WI38 (cell line): ENCODE data around the gene UFSP1.

Source experiments
- H3K4me3 ChIP-seq: 2 replicates; pipeline ENCODE4 v1.5.1; 2011; ENCODE audit warnings: low read depth, mild to moderate bottlenecking, control low read depth, low read length
- TF ChIP-seq, protein P1 (sequence below): IDR thresholded peaks from 2 replicates; pipeline ENCODE4 v1.5.1; 2012; ENCODE audit warnings: low read depth, mild to moderate bottlenecking, control low read depth, low read length

UFSP1 gene

DNA sequence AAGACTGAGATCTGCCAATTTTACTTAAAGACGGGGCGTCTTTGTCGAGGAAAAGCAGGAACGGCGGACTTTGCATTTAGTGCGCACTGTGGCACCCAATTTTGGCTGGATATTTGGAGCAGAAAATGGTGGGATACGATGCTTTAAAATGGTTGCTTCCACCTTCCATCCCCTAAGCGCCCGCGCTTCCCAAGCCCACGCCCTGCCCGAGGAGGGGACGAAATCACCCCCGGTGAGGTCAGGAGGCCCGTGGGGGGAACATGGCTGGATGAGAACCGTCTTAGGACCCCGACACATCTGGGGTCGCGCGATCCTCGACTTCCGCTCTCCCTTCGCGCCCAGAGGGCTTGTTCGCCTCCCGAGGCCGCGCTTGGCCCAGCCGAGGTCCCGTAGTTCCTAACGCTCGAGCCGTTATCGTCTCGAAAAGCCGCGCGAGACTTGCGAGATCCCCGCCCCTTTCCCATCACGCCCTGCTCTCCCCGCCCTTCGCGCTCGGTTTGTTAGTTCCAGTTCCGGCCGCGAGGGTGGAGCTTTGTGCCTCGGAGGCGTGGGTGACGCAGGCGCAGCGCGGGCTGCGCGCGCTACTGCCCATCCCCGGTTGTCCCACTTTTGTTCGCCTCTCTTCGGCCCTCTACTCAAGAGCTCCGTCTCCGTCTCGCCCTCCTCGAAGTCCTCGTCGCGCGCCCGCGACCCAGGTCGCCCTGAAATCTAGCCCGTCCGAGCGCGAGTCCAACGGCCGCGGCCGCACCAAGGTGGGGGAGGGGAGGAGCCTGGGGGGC is 14.7 kb downstream of the UFSP1 start, which contains the start of gene SRRT:
SRRT (plus strand) TSS at position 527 of the 779 bp plus-strand sequence. CDS start 488 bp downstream, outside the sequence.
- TF ChIP-seq, protein P1, sequence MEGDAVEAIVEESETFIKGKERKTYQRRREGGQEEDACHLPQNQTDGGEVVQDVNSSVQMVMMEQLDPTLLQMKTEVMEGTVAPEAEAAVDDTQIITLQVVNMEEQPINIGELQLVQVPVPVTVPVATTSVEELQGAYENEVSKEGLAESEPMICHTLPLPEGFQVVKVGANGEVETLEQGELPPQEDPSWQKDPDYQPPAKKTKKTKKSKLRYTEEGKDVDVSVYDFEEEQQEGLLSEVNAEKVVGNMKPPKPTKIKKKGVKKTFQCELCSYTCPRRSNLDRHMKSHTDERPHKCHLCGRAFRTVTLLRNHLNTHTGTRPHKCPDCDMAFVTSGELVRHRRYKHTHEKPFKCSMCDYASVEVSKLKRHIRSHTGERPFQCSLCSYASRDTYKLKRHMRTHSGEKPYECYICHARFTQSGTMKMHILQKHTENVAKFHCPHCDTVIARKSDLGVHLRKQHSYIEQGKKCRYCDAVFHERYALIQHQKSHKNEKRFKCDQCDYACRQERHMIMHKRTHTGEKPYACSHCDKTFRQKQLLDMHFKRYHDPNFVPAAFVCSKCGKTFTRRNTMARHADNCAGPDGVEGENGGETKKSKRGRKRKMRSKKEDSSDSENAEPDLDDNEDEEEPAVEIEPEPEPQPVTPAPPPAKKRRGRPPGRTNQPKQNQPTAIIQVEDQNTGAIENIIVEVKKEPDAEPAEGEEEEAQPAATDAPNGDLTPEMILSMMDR: no peak
- H3K4me3 ChIP-seq: peak within 1 kb of the TSS; percentile 93

DNA sequence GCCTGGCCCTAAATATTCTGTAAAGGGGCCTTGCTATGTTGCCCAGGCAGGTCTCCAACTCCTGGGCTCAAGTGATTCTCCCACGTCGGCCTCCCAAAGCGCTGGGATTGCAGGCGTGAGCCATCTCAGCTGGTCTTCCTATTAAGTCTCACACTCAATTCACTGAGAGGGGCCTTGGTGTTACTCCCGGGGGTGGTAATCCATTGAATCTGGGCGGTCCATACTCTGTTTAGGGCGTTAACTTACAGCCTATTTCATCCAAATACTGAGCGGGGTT is 15.3 kb downstream of the UFSP1 start:
- H3K4me3 ChIP-seq: peak overlapping the region; percentile 93
- TF ChIP-seq, protein P1: no peak

DNA sequence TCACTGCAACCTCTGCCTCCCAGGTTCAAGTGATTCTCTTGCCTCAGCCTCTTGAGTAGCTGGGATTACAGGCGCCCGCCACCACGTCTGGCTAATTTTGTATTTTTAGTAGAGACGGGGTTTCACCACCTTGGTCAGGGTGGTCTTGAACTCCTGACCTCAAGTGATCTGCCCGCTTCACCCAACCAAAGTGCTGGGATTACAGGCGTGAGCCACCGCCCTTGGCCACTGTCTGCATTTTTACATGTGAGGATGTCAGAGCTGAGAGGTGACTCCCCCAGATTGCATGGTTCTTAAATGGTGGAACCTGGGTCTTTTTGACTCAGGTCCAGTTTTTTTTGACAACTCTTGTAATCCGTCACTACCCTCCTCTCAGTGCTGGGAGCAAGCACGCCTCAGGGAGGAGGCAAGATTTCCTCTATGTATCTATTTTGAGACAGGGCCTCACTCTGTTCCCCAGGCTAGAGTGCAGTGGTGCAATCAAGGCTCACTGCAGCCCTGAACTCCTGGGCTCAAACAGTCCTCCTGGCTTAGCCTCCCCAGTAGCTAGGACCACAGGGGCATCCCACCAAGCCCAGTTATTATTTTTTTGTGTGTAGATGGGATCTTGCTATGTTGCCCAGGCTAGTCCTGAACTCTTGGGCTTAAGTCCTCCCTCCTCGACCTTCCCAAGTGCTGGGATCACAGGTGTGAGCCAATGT is 15.8 kb downstream of the UFSP1 start:
- TF ChIP-seq, protein P1: no peak
- no peak overlapping the region; the same call in 1 of the 2 replicates for H3K4me3 ChIP-seq

DNA sequence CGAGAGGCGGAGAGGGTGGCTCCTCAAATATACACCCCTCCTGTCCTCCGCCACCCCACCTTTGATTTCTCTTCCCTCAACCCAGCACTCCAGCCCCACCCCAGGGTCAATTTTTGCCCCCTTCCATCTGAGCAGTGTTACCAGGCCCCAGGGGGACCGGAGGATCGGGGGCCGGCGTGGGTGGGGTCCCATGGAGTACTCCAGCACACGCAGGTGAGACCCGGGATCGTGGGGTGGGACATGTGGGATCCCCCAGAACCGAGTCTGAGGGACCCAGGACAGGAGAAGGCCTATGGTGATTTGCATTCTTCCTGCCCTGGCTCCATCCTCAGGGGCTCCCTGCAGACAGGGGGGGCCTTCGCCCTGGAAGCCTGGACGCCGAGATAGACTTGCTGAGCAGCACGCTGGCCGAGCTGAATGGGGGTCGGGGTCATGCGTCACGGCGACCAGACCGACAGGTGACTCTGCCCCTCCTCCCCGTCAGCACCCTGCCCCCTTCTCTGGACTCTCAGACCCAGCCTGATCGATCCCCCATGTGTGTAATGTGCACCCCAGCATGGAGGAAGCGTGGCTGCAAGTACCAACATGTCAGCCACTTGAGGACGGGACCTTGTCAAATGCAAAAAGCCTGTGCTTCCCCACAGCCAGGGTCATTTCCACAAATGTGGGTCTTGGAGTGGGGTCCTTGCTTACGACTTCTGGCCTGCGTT is 21.6 kb downstream of the UFSP1 start:
- peak overlapping the region; percentile 98 for H3K4me3 ChIP-seq
- TF ChIP-seq, protein P1: no peak

DNA sequence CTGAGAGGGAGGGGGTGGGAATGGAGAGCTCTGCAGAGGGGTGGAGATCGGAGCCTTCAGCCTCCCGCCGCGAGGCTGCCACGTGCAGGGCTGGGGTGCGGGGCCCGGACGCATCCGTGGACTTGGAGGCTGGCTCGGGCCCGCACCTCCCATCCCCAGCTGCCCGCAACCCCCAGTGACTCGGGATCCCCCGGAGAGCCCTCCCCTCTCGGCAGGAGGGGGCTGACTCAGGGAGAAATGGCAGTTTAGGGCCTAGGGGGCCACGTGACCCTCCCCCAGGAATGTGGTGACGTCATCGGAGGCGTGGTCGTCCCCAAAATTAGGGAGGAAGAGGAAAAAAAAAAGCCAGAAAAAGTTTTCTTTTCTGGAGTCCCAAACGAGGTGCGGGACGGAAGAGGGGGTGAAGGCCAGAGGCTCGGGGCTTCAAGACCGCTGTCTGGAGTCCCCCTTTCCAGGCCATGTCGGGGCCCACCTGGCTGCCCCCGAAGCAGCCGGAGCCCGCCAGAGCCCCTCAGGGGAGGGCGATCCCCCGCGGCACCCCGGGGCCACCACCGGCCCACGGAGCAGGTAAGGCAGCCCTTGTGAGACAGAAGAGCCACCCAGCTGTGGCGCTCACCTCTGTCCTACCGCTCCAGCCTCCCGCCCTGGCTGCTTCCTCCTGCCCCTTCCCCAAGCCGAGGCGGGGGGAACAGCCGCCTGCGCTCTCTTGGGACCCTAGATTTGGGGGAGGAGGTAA is 22.3 kb downstream of the UFSP1 start, which contains the start of gene TRIP6:
TRIP6 (plus strand) TSS at position 348 of the 736 bp plus-strand sequence; CDS start at position 459, 111 bp downstream.
- peak within 1 kb of the TSS; percentile 98 for H3K4me3 ChIP-seq
- TF ChIP-seq, protein P1: no peak

DNA sequence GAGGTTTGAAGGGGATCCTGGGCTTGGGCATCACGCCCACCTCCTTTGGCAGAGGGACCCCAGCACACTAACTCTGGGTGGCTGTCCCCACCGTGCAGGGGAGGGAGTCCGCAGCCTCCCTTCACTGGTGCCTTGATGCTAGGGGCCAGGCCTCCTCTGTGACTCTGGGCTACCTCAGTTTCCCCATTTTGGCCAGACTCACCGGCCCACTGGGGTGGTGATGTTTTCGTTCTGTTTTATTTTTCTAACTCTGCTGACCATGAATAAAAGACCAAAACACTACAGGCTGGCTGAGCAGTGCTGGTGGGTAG is 22.8 kb downstream of the UFSP1 start:
- H3K4me3 ChIP-seq: peak overlapping the region; percentile 98
- TF ChIP-seq, protein P1: no peak
